SK-N-MC (cell line): ENCODE measurements around the gene CHRNA1.

Experiments
- DNase-seq: peaks from one replicate; pipeline ENCODE4 v3.0.0-alpha.2; 2011; ENCODE audit warnings: low read depth, low spot score
- H3K27ac ChIP-seq: fragments of 200-600 bp; sonication (generic); 2 replicates; pipeline ENCODE4 v1.5.1; 2016; ENCODE audit warnings: mixed run types
- H3K36me3 ChIP-seq: fragments of 200-600 bp; sonication (generic); 2 replicates; pipeline ENCODE4 v1.6.1; 2017; ENCODE audit warnings: antibody characterized with exemption, low read length, mixed read lengths; ENCODE audit not compliant: insufficient read depth
- H3K4me3 ChIP-seq: fragments of 200-600 bp; sonication (generic); 2 replicates; pipeline ENCODE4 v1.5.1; 2016
- H3K9ac ChIP-seq: fragments of 200-600 bp; sonication (generic); 2 replicates; pipeline ENCODE4 v1.8.0; 2017; ENCODE audit warnings: mixed run types, mixed read lengths; ENCODE audit not compliant: insufficient read length
- H3K9me3 ChIP-seq: fragments of 200-600 bp; sonication (generic); 2 replicates; pipeline ENCODE4 v1.6.1; 2017; ENCODE audit warnings: low read depth, mild to moderate bottlenecking, antibody characterized with exemption, low read length, moderate library complexity, mixed read lengths
- EZH2 ChIP-seq: fragments of 200-600 bp; sonication (generic); IDR thresholded peaks from one replicate; pipeline ENCODE4 v1.6.1; 2017; ENCODE audit warnings: antibody characterized with exemption
- FOXP2 ChIP-seq: optimal IDR thresholded peaks from 2 replicates; pipeline ENCODE3; 2011; ENCODE audit warnings: mild to moderate bottlenecking, moderate library complexity; ENCODE audit not compliant: insufficient read depth; ENCODE audit errors: extremely low read length, control extremely low read depth
- POLR2AphosphoS5 ChIP-seq: IDR thresholded peaks from 2 replicates; pipeline ENCODE4 v1.6.1; 2012; ENCODE audit warnings: mild to moderate bottlenecking, low read depth, low read length, borderline replicate concordance

Gene CHRNA1

DNA sequence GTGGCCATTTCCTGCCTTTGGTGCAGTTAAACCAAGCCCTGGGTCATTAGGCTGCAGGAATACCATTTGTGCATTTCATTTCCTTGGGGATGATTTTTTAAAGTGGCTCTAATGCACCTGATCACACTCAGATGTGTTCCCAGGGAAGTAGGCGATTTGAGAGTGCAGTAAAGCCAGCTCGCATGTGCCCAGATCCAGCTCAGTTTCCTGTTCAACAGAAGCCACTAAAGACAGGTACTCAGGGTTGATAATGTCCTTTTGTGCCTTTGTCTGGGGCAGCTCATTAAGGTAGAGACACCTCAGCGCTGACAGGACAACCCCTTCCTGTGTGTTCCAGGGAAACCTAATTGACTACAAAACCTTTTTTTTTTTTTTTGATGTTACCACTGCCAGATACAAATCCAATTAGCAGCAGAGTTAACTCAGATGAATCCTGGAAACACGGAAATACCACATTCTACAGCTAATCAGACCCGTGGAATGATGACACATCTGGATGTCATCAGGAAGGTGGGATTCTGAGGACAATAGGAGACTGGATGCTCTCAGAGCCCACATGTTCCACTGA lies 15.2 kb upstream of the CHRNA1 start:
- DNase-seq = no peak
- H3K27ac ChIP-seq = no peak overlapping the region
- H3K4me3 ChIP-seq = no peak overlapping the region
- H3K36me3 ChIP-seq = no peaks in the 10 kb centered on the region
- no peak overlapping the region for H3K9ac ChIP-seq
- no peaks in the 10 kb centered on the region for H3K9me3 ChIP-seq
- TF ChIP-seq POLR2AphosphoS5 = no peak
- TF ChIP-seq FOXP2 = no peak
- TF ChIP-seq EZH2 = no peak

DNA sequence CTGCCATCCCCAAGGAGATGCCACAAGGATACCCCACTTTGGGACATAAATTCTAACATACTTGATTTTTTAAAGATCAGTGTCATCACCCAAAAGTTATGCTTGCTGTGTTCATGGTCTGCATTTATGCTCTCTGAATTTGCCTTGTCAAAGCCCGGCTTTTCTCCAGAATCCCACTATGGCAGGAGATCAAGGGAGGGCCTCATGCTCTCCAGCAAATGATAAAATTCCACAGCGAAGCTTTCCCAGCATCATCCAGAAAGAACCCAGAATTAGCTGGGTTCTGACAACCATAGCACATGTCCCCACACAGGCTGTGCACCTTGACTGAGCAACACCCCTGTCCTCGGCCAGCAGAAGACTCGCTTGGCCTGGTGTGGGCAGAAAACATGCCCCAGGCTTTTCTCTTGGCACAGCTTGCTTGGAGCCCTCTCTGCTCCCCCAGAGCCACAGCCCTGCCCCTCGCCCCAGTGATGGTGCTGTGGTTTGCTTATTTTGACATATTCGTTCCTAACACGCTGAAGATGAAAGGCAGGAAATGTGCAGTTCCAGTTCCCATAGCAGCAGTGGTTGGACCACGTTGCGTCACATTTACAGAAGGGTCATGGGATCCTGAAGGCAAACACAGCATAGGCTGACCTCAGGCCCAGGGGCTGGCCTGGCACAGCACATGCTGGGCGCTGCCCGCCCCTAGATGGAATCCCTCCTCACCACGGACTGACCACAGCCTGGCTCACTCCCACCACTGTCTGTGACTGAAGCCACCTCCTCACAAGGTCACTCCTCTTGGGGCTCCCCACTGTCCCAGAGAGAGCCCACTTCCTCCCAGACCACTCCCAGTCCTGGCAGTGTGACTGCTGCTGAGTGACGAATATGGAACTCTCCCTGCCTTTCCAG lies 14.1 kb upstream of the CHRNA1 start:
- no peak for DNase-seq
- TF ChIP-seq EZH2 = no peak
- no peak for TF ChIP-seq FOXP2
- TF ChIP-seq POLR2AphosphoS5 = no peak
- Histone ChIP-seq H3K9ac (no peak overlapping the region), H3K9me3 (no peaks in the 10 kb centered on the region), H3K4me3 (no peak overlapping the region), H3K27ac (no peak overlapping the region), H3K36me3 (no peaks in the 10 kb centered on the region)

DNA sequence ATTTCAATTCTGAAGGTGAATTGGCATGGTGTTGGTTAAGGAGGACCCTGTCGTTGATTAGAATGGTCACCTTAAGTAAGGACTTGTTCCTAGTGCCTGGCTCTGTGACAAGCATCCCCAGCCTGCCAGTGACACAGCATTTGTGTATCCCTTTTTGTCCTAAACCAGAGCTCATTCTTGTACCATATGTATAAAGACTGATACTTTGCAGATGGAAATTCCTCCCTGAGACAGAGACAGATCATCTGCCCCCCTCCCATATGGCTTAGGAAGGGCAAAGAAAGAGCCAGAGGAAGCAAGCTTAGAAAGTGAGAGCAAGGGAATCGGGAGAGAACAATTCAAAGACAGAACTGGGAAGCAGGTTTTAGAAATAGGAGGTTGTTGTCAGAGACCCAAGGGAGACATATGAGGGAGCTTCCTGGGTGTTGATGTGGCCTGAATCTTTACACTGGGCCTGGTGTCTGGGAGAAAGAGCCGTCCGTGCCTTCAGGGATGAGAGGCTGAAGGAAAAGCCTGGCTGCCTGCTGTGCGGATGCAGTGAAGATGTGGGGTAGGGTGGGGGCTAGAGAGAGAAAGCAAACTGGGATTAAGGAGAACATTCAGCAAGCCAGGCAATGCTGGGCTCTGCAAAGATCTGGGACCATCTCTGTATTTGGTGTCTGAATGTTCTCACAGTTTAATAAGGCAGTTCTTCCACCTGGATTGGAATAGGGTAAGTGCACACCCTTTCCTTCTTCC lies 13.2 kb upstream of the CHRNA1 start:
- H3K9ac ChIP-seq = no peak overlapping the region
- no peak for DNase-seq

DNA sequence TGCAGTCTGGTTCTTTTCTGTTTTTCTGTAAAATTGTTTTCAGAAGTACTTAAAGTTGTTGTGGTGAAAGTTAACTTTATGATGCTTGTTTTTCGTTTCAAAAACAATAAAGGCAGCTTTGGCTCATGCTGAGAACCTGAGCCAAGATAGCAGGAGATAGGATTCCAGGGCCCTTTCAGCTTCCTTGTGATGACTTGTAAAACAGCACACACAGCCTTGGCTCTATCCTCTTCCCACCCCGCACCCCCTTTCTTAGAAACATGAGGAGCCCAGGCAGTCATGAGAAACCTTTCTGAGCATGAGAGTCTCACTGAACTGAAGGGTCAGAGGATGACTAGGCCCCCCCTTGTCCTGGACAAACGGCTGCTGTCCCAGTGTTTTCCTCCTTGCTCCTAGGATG lies 12.4 kb upstream of the CHRNA1 start:
- H3K9ac ChIP-seq = no peak overlapping the region
- no peaks in the 10 kb centered on the region for H3K36me3 ChIP-seq
- no peak overlapping the region for H3K4me3 ChIP-seq
- DNase-seq = no peak
- H3K9me3 ChIP-seq = no peaks in the 10 kb centered on the region
- no peak for TF ChIP-seq FOXP2
- no peak for TF ChIP-seq EZH2
- no peak overlapping the region for H3K27ac ChIP-seq

More for the DNA sequence above, 13.2 kb upstream of the CHRNA1 start:
- H3K27ac ChIP-seq = no peak overlapping the region
- no peak overlapping the region for H3K4me3 ChIP-seq
- TF ChIP-seq EZH2 (no peak), FOXP2 (no peak), POLR2AphosphoS5 (no peak)
- no peaks in the 10 kb centered on the region for H3K9me3 ChIP-seq
- no peaks in the 10 kb centered on the region for H3K36me3 ChIP-seq

DNA sequence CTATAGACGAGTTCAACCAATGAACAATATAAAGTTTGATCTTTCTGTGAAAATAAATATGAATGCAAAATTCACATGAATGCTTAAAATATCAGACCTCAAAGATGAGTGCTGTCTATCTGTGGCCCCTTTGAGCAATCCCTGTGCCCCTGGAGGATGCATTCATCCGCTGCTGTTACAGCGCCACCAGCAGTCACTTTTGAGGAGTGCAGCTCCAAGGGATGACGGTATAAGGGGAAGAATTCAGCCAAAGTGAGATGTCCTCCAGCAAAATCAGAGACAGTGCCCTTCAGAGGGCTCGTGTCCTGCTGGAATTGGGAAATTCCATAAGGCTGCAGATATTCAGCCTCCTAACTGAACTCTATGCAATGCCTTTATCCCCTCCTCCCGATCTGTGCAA lies 12.0 kb upstream of the CHRNA1 start:
- Histone ChIP-seq H3K4me3 (no peak overlapping the region), H3K9ac (no peak overlapping the region), H3K9me3 (no peaks in the 10 kb centered on the region), H3K27ac (no peak overlapping the region), H3K36me3 (no peaks in the 10 kb centered on the region)
- TF ChIP-seq POLR2AphosphoS5 (no peak), EZH2 (no peak), FOXP2 (no peak)
- DNase-seq = no peak

DNA sequence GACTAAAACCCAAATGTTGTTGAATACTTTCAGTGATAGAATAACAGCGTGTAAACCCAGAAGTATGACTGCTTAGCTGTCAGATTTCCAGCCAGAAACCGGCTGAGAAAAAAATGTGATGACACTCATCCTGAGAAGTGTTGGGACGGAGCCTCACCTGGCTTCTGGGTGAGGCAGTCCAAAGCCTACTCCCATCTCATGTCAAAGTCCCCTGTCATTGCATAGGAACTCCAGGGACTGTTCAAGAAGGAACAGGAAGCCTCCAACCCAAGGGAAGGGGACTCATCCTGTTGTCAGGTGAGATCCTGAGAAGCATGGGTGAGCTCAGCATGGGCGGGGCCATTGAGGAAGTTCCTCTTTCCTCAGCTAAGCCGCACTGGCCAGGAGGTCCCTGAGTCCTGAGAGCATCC lies 11.3 kb upstream of the CHRNA1 start:
- Histone ChIP-seq H3K4me3 (no peak overlapping the region), H3K36me3 (no peaks in the 10 kb centered on the region), H3K9me3 (no peaks in the 10 kb centered on the region), H3K9ac (no peak overlapping the region), H3K27ac (no peak overlapping the region)
- no peak for DNase-seq
- no peak for TF ChIP-seq EZH2
- no peak for TF ChIP-seq FOXP2
- no peak for TF ChIP-seq POLR2AphosphoS5

DNA sequence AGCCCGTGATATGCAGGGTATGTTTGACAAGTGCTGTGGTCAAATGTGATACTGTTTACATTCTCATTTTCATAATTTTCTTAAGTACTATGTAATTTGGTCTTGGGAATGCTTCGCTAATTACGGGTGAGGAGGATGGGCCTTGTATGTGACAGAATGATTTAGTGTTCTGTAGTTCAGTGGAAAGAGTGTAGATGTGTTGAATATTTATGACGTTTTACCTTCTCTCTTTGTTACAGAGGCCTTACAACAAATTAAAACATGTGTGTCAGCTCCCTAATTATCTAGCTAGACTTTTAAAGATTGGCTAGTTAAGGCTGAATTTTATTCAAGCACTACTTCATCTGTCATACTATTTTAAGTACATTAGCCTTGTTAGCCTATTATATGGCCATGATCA lies 10.6 kb upstream of the CHRNA1 start:
- Histone ChIP-seq H3K9ac (no peak overlapping the region), H3K27ac (no peak overlapping the region), H3K9me3 (no peaks in the 10 kb centered on the region), H3K4me3 (no peak overlapping the region), H3K36me3 (no peaks in the 10 kb centered on the region)
- no peak for DNase-seq
- TF ChIP-seq POLR2AphosphoS5 (no peak), FOXP2 (no peak), EZH2 (no peak)

DNA sequence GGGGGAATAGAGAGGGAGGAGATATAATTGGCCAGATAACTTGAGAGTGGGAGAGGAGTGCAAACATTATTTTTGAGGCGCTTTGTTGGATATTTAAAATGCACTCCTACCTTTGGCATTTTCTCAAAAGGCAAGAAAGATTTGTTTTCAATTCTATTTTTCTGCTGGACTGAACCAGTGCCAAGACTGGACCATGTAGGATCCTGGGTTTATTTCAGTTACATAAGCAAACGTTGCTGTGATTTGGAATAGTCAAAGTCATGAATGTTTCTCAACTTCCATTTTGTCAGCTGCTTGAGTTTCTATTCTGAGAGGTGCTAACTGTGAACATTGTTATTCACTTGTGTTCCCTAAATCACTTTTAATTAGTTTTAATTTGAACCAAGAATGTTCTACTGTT lies 8.9 kb upstream of the CHRNA1 start:
- Histone ChIP-seq H3K4me3 (no peak overlapping the region), H3K9me3 (no peaks in the 10 kb centered on the region), H3K36me3 (no peaks in the 10 kb centered on the region), H3K27ac (no peak overlapping the region), H3K9ac (no peak overlapping the region)
- TF ChIP-seq EZH2 (no peak), FOXP2 (no peak), POLR2AphosphoS5 (no peak)
- no peak for DNase-seq

DNA sequence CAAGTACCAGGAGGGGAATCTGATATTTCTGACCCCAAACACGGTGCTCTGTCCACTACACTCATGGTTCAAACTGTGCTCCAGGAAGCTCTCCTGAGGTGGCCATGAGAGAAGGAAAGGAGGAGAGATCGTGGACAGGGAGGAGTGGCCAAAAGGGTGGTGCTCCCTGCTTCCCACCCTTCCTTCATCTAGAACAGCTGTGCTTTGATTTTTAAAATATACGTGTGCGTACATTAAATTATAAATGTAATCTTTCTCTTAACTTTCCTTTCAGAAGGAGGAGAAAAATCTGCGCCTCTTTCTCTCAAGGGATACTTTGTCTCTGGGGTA lies 8.2 kb upstream of the CHRNA1 start:
- Histone ChIP-seq H3K4me3 (no peak overlapping the region), H3K27ac (no peak overlapping the region), H3K9me3 (no peaks in the 10 kb centered on the region), H3K36me3 (no peaks in the 10 kb centered on the region), H3K9ac (no peak overlapping the region)
- no peak for DNase-seq
- TF ChIP-seq EZH2 (no peak), FOXP2 (no peak), POLR2AphosphoS5 (no peak)
